ENCODE measurements around the gene MUC16. TPM values are rescaled to one million over a fixed set of nuclear protein-coding genes. Genes with fewer than 3 reads are reported as not detected.

The MUC16 gene
- total RNA-seq, 4 donors from 2014 or later = under 0.01 to 1.4 (median 0.04) TPM

- Histone ChIP-seq H3K27me3 (peaks cover 0 to 5% (median 0%) of the 10 kb centered on the region in 4 donors), H3K4me3 (no peak overlapping the region), H3K4me1 (no peaks in the 10 kb centered on the region), H3K36me3 (no peaks in the 10 kb centered on the region), H3K27ac (no peak overlapping the region), H3K9me3 (no peaks in the 10 kb centered on the region)
- no peak for DNase-seq
- TF ChIP-seq POLR2A (IDR thresholded peaks at IDR 0.05) (no peak), CTCF (IDR thresholded peaks at IDR 0.05) (no peak)
- WGBS, 2 donors = 57 to 62% methylated on average over 5 of the region's 5 CpGs
- intact Hi-C loops (cut with DNase I) = no loop called here
Observed at GRCh38 chr19:8973501-8974091, 36.6 kb downstream of the MUC16 start.

DNA sequence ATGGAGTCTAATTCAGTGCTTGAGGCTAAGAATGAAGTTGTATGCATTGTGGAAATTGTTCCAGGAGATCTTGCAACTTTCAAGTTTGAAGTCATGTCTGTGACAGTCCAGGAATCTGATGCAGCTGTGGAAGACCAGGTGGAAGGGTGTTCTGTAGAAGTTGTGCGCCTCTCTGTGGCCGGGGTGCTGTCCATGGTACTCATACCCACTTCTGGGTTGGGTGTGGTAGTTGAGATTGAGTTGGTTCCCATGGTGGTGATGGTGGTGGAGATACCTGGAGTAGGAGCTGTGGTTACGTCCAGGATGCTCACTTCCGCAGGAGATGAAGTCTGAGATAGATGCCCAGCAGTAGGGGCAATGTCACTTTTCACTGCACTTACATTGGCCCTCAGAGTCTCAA, 44.3 kb downstream of the MUC16 start:
- Histone ChIP-seq H3K4me1 (no peaks in the 10 kb centered on the region), H3K9me3 (no peaks in the 10 kb centered on the region), H3K27me3 (peaks cover 0 to 3% (median 0%) of the 10 kb centered on the region in 4 donors), H3K27ac (no peak overlapping the region), H3K4me3 (no peak overlapping the region), H3K36me3 (no peaks in the 10 kb centered on the region)
- intact Hi-C loops (cut with DNase I) = no loop called here
- WGBS, 2 donors = 52% methylated on average over 4 of the region's 4 CpGs; no CpG with 5 or more reads in 1 of the 2 donors
- TF ChIP-seq POLR2A (IDR thresholded peaks at IDR 0.05) (no peak), CTCF (IDR thresholded peaks at IDR 0.05) (no peak)
- DNase-seq = no peak

Other genes starting within 250 kb of the MUC16 start
- gene ZNF558, start 178.1 kb downstream of the MUC16 start, total RNA-seq = 10 to 100 TPM in 3 of 4 donors, 1 to 10 TPM in 1; 7.8 to 23.3 (median 12.1) TPM
- gene MBD3L1, start 178.0 kb downstream of the MUC16 start, total RNA-seq = not detected
- gene OR1M1, start 76.7 kb upstream of the MUC16 start, total RNA-seq = not detected
- gene OR7G2, start 97.1 kb upstream of the MUC16 start, total RNA-seq = not detected
- gene OR7G1, start 105.4 kb upstream of the MUC16 start, total RNA-seq = not detected
- gene OR7G3, start 116.5 kb upstream of the MUC16 start, total RNA-seq = not detected
- 10 to 100 TPM in 3 of 4 donors, 1 to 10 TPM in 1; 9.9 to 22.5 (median 13.3) TPM for gene ZNF317, start 130.0 kb upstream of the MUC16 start, total RNA-seq
- under 1 TPM in 1 of 4 donors, not detected in 3; 0.59 TPM for gene OR7D2, start 168.6 kb upstream of the MUC16 start, total RNA-seq
- not detected for gene OR7D4, start 209.2 kb upstream of the MUC16 start, total RNA-seq
- gene OR7E24, start 240.5 kb upstream of the MUC16 start, total RNA-seq = not detected